ENCODE results near the gene ACOT8. TPM values are rescaled to one million over a fixed set of nuclear protein-coding genes. Genes with fewer than 3 reads are reported as not detected.

Gene ACOT8
- total and polyA plus RNA-seq, 2 of the 4 experiments (the other 2 are of a cell fraction): 29.8 to 47.5 TPM

GRCh38 chr20:45902199-45902701, 45.1 kb upstream of the ACOT8 start:
- no peak for ATAC-seq (ENCODE audit: low read depth)
- CTCF ChIA-PET: no interaction called here
- in situ Hi-C loops (cut with MboI; ENCODE audit: low sequenced_read_pairs): loop anchor here (25.0 kb wide), 1 partner anchor 565 kb away; the partner anchor contains the start of gene SDC4

More at GRCh38 chr20:45902199-45902701, 45.1 kb upstream of the ACOT8 start:
- Histone ChIP-seq H3K4me2 (ENCODE audit: low read depth, low read length) (no peak overlapping the region), H3K14ac (replicated peaks; ENCODE audit: low read depth, low read length) (no peak overlapping the region), H3K27me3 (ENCODE audit: control insufficient read depth, insufficient read depth, low read length) (no peaks in the 10 kb centered on the region), H4K8ac (ENCODE audit: low read depth in 2 of 2, low read length in 2 of 2) (no peak overlapping the region), H3K4me1 (ENCODE audit: control insufficient read depth, insufficient read depth, low read length) (peaks cover 3% of the 10 kb centered on the region), H4K91ac (ENCODE audit: insufficient read depth, low read depth, low read length) (no peak overlapping the region), H3K27ac (ENCODE audit: insufficient read depth, low read length) (no peak overlapping the region), H2BK20ac (ENCODE audit: low read depth, low read length) (no peak overlapping the region), H4K20me1 (ENCODE audit: insufficient read depth, low read length) (peaks cover 5% of the 10 kb centered on the region; the same call in 1 of the 2 replicates), H3K9me1 (ENCODE audit: insufficient read depth, low read length) (peaks cover 14% of the 10 kb centered on the region), H2AK5ac (ENCODE audit: low read depth, low read length) (no peak overlapping the region), H2AFZ (replicated peaks; ENCODE audit: low read length, poor library complexity) (no peak overlapping the region), H3K4ac (ENCODE audit: low read depth, low read length) (no peak overlapping the region), H3K79me1 (ENCODE audit: low read depth in 1 of 2, low read length in 2 of 2) (peaks cover 0 to 4% of the 10 kb centered on the region in 2 experiments; a peak in 1 of 4 replicates), H3K4me3 (ENCODE audit: insufficient read depth, low read depth, low read length) (no peak overlapping the region), H2BK15ac (ENCODE audit: low read depth, low read length) (no peak overlapping the region), H3K23ac (ENCODE audit: low read depth, low read length) (no peak overlapping the region), H3K9me3 (ENCODE audit: control insufficient read depth, insufficient read depth, low read length) (no peaks in the 10 kb centered on the region), H3K9ac (ENCODE audit: low read depth, low read length) (no peak overlapping the region), H3K36me3 (ENCODE audit: control insufficient read depth, insufficient read depth, low read length) (peaks cover 45% of the 10 kb centered on the region), H4K5ac (ENCODE audit: low read depth, low read length) (no peak overlapping the region), H2AK9ac (replicated peaks; ENCODE audit: low read depth, low read length, poor library complexity) (no peak overlapping the region), H3K56ac (ENCODE audit: extremely low read depth, insufficient read depth, low read length) (no peak overlapping the region), H2BK5ac (ENCODE audit: low read depth, low read length, poor library complexity, severe bottlenecking) (no peak overlapping the region), H3K18ac (ENCODE audit: low read depth, low read length) (no peak overlapping the region), H2BK120ac (ENCODE audit: low read depth, low read length) (no peak overlapping the region)
- TF ChIP-seq NFE2L2 (IDR thresholded peaks at IDR 0.05; ENCODE audit: low read depth, low read length) (no peak), USF2 (IDR thresholded peaks at IDR 0.05; ENCODE audit: low read depth, low read length) (no peak), RCOR1 (IDR thresholded peaks at IDR 0.05; ENCODE audit: insufficient replicate concordance, low read length) (no peak), CHD1 (IDR thresholded peaks at IDR 0.05; ENCODE audit: low read depth, low read length) (no peak), SMC3 (IDR thresholded peaks at IDR 0.05; ENCODE audit: low read depth, low read length) (no peak), BHLHE40 (IDR thresholded peaks at IDR 0.05; ENCODE audit: low read depth, low read length) (no peak), MAFK (IDR thresholded peaks at IDR 0.05; ENCODE audit: low read depth, low read length) (no peak), MAZ (IDR thresholded peaks at IDR 0.05; ENCODE audit: borderline replicate concordance, low read depth, low read length) (no peak), POLR2A (IDR thresholded peaks at IDR 0.05; ENCODE audit: low read depth, low read length) (no peak), FOS (IDR thresholded peaks at IDR 0.05; ENCODE audit: low read depth, low read length) (no peak), RFX5 (IDR thresholded peaks at IDR 0.05; ENCODE audit: low read depth, low read length) (no peak), ELK1 (IDR thresholded peaks at IDR 0.05; ENCODE audit: borderline replicate concordance, low read depth, low read length) (no peak), MXI1 (IDR thresholded peaks at IDR 0.05; ENCODE audit: borderline replicate concordance, low read depth, low read length) (no peak), CTCF (conservative IDR thresholded peaks at IDR 0.05; ENCODE audit: low read depth, low read length) (no peak), CEBPB (IDR thresholded peaks at IDR 0.05; ENCODE audit: low read depth, low read length) (no peak), RAD21 (IDR thresholded peaks at IDR 0.05; ENCODE audit: low read length) (no peak)
- dilution Hi-C loops (cut with HindIII; ENCODE audit: low sequenced_read_pairs, unreplicated experiment) (no loop called here), intact Hi-C loops (cut with micrococcal nuclease) (no loop called here)
- no TSS peak for BruUV-seq (replicated peaks)
- POLR2A ChIA-PET (ENCODE audit: unreplicated experiment): no interaction called here
- no peak for DNase-seq
- 100% methylated on average over 1 of the region's 14 CpGs; no CpG with 5 or more reads in 1 of the 2 experiments for WGBS, 2 experiments (ENCODE audit: extremely low coverage in 2 of 2, insufficient read length in 1 of 2)

Data from IMR-90 (cell line).